Right cardiac atrium (tissue), 5 donors: ENCODE data around the gene EID2. TPM values are rescaled to one million over a fixed set of nuclear protein-coding genes. Genes with fewer than 3 reads are reported as not detected.

Source experiments
- ATAC-seq, 2 donors: fragments of 200-7000 bp; cut with Tn5 transposase; one replicate each; pipeline versions ENCODE4 v1.8.0 to v1.9.1; 2020; ENCODE audit warnings: moderate library complexity in 2 of 2, mild to moderate bottlenecking in 1 of 2
- DNase-seq, 3 donors: peaks; one replicate each; pipeline ENCODE4 v3.0.0-alpha.2; 2020
- H3K27ac ChIP-seq: one replicate; pipeline ENCODE4 v1.5.1; 2013; ENCODE audit warnings: mild to moderate bottlenecking, low read length, control low read depth, moderate library complexity
- H3K27me3 ChIP-seq: one replicate; pipeline ENCODE4 v1.6.1; 2013; ENCODE audit not compliant: control insufficient read depth, insufficient read depth
- H3K4me1 ChIP-seq: one replicate; pipeline ENCODE4 v1.6.1; 2013; ENCODE audit warnings: low read length; ENCODE audit not compliant: control insufficient read depth, insufficient read depth
- H3K4me3 ChIP-seq: one replicate; pipeline ENCODE4 v1.5.1; 2013; ENCODE audit warnings: low read length, control low read depth
- H3K9me3 ChIP-seq: one replicate; pipeline ENCODE4 v1.6.1; 2013; ENCODE audit warnings: low read length; ENCODE audit not compliant: control insufficient read depth
- WGBS: extraction: QIAGEN DNeasy Blood & Tissue Kit; methylation state at CpG from one replicate; pipeline ENCODE4 v1.1.7; 2013; 5-methylcytosine and 5-hydroxymethylcytosine counted together
- intact Hi-C, 4 donors: fragments of 100-400 bp; cut with DNase I; formaldehyde crosslinking; loops; one replicate each; pipeline versions ENCODE4 v1.11.0 to v1.14.0; 2022 to 2023
- polyA plus RNA-seq: library from polyadenylated mRNA; stranded (reverse); fragments of 200-250 nt; gene quantifications from one replicate; pipeline ENCODE4 v1.2.3, GENCODE V29; 2013
- total RNA-seq, 4 donors: library from RNA; stranded (reverse); fragmentation: NEBNext Ultra II Directional; extraction: Animal tissue kit (Norgen Biotek cat#: 25700); gene quantifications; one replicate each; pipeline ENCODE4 v1.2.1, GENCODE V29; 2021
- donor health status: healthy with polysubstance abuse.
- donor health status: DM: no; HTN: yes; CAD: no.
- donor health status: DM: no; HTN: no; CAD: no.
- donor health status: DM: no; HTN: yes; CAD: no; lungs with severe emphysema.
- donor health status: DM: yes; HTN: yes; CAD: no.

The EID2 gene
- total and polyA plus RNA-seq, 5 donors = 12.3 to 15.0 (median 13.6) TPM

DNA sequence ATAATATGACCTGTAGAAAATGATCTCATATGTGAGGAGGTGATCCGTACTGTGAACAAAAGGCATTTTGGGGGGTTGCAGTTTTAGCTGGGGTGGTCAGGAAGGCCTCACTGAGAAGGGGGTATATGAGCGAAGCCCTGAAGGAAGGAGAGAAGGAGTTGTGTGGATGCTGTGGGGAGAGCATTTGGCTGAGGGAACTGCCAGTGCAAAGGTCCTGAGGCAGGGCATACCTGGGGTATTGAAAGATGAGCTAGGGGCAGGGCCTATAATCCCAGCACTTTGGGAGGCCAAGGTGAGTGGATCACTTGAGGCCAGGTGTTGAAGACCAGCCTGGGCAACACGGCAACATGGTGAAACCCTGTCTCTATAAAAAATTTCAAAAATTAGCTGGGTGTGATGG, 22.5 kb downstream of the EID2 start:
- intact Hi-C loops = no loop called here
- H3K9me3 ChIP-seq = no peaks in the 10 kb centered on the region
- no peaks in the 10 kb centered on the region for H3K27me3 ChIP-seq
- no peak overlapping the region for H3K27ac ChIP-seq
- ATAC-seq (no peak), DNase-seq (no peak)
- H3K4me3 ChIP-seq = no peak overlapping the region
- no peaks in the 10 kb centered on the region for H3K4me1 ChIP-seq
- WGBS = 76% methylated on average over 3 of the region's 3 CpGs

DNA sequence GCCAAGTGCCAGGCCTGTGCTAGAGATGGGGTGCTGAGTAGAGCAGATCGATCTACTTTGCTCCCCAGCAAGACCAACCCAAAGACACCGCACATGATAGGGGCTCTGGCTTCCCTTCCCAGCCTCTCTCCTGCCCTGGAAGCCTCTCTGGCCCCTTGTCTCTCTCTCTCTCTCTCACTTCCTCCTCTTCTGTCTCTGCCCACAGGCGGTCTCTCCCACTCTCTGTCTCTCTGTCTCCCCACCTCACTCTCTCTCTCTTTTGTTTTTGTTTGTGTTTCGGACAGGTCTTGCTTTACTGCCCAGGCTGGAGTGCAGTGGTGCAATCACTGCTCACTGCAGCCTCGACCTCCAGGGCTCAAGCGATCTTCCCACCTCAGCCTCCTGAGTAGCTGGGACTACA, 23.7 kb downstream of the EID2 start:
- Histone ChIP-seq H3K4me3 (no peak overlapping the region), H3K4me1 (no peaks in the 10 kb centered on the region), H3K27ac (no peak overlapping the region), H3K27me3 (no peaks in the 10 kb centered on the region), H3K9me3 (no peaks in the 10 kb centered on the region)
- intact Hi-C loops = no loop called here
- ATAC-seq (no peak), DNase-seq (no peak)
- WGBS = 45% methylated on average over 6 of the region's 6 CpGs

DNA sequence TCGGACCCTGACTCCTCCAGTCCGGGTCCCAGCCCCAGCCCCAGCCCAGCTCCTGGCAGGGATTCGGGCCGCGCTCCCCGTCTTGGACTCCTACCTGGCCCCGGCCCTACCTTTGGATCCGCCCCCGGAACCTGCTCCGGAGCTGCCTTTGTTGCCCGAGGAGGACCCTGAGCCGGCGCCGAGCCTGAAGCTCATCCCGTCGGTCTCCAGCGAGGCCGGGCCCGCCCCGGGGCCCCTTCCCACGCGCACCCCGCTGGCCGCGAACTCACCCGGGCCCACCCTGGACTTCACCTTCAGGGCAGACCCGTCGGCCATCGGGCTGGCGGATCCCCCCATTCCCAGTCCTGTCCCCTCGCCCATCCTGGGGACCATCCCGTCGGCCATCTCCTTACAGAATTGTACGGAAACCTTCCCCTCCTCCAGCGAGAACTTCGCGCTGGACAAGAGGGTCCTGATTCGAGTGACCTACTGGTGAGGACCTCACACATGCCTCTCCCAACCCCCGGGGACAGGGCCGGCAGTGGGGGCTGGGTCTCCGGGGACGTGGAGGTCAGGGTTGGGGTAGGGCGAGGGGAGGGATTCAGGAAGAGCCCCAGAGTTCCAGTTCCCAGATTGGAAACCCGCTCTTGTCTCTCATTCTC, 24.3 kb downstream of the EID2 start:
- intact Hi-C loops = no loop called here
- H3K9me3 ChIP-seq = no peaks in the 10 kb centered on the region
- 2% methylated on average over 44 of the region's 44 CpGs for WGBS
- peak in 1 of 2 donors; percentile 21 for ATAC-seq
- H3K27me3 ChIP-seq = no peaks in the 10 kb centered on the region
- H3K27ac ChIP-seq = no peak overlapping the region
- H3K4me3 ChIP-seq = peak overlapping the region; percentile 14
- H3K4me1 ChIP-seq = no peaks in the 10 kb centered on the region
- no peak for DNase-seq

DNA sequence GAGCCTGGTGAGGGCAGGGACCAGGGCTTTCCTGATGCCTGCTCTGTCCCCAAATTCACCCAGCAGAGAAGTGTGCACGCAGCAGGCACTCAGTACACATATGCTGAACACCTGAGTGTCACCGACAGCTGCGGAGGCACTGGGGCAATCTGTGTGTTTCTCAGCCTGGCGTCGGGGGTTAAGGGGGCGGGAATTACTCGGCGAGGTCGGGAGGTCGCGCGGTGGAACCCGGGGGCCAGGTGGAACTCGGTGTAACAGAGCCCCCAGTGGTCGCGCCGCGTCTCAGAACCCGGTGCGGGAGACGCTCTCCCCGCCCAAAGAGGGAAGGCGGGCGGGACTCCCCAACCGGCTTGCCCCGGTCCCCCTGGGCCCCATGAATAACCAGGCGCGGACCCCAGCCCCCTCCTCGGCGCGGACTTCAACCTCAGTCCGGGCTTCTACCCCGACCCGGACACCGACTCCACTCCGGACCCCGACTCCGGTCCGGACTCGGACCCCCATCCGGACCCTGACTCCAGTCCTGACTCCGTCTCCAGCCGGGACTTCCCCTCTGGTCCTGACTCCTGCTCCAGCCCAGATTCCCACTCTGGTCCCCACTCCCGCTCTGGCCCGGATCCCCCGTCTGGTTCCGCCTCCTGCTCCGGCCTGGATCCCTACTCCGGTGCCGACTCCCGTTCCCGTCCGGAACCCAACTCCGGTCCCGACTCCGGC, 25.0 kb downstream of the EID2 start, which contains the start of gene SELENOV:
Gene SELENOV (plus strand): TSS at position 300 of the 711 bp plus-strand sequence. CDS start 74 bp downstream, at position 374.
- Histone ChIP-seq H3K9me3 (no peaks in the 10 kb centered on the region), H3K27ac (no peak within 1 kb of the TSS), H3K4me3 (peak within 1 kb of the TSS; percentile 14), H3K27me3 (no peaks in the 10 kb centered on the region), H3K4me1 (no peaks in the 10 kb centered on the region)
- intact Hi-C loops = no loop called here
- ATAC-seq = peak; percentile 52 to 56
- DNase-seq = peak in 1 of 3 donors; percentile 63
- WGBS = under 1% methylated on average over 56 of the region's 56 CpGs

DNA sequence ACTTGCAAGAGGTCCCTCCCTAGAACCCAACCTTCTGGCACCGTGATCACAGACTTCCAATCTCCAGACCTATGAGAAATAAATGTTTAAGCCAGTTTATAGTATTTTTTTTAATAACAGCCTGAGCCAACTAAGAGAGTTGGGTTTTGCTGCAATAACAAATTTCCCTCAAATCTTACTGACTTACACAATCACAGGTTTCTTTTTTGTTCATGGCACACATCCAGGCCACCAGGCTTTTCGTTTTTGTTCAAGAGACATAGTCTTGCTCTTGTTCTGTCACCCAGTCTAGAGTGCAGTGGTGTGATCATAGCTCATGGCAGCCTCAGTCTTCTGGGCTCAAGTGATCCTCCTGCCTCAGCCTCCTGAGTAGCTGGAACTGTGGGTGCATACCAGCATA, 27.0 kb downstream of the EID2 start:
- Histone ChIP-seq H3K4me1 (no peaks in the 10 kb centered on the region), H3K27ac (no peak overlapping the region), H3K4me3 (no peak overlapping the region), H3K9me3 (no peaks in the 10 kb centered on the region), H3K27me3 (no peaks in the 10 kb centered on the region)
- DNase-seq (no peak), ATAC-seq (no peak)
- WGBS = 47% methylated on average over 2 of the region's 2 CpGs
- intact Hi-C loops = no loop called here

DNA sequence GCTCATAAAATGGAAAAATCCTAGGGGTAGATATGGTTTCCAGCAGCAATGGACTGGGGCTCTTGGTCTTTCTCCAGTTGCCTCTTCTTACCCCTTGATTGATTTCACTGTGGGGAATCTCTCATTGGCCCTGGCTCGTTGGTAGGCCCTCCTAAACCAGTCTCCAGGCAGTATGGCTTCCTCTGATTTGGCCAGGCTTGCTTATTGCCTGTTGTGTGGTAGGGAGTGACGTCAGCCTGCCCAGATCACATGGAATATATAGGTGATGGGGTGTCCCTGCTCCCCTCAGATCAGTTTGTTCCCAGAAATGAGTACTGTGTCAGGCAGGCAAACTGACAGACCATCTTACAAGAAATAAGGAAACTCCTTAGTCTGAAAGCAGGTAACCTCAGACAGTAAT, 30.7 kb downstream of the EID2 start:
- no peak overlapping the region for H3K27ac ChIP-seq
- no peaks in the 10 kb centered on the region for H3K9me3 ChIP-seq
- 66% methylated on average over 2 of the region's 2 CpGs for WGBS
- intact Hi-C loops = no loop called here
- H3K27me3 ChIP-seq = no peaks in the 10 kb centered on the region
- H3K4me1 ChIP-seq = peaks cover 2% of the 10 kb centered on the region
- no peak for DNase-seq
- ATAC-seq = no peak
- H3K4me3 ChIP-seq = no peak overlapping the region

DNA sequence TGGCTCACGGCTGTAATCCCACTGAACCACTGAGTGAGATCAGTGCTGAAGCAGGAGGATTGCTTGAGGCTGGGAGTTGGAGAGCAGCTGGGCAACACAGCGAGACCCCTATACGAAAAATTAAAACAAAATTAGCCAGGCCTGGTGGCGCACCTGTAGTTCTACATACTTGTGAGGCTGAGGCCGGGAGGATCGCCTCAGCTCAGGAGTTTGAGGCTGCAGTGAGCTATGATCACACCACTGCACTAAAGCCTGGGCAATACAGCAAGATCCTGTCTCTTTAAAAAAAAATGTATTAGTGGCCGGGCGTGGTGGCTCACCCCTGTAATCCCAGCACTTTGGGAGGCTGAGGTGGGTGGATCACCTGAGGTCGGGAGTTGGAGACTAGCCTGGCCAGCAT, 31.3 kb downstream of the EID2 start:
- ATAC-seq (no peak), DNase-seq (no peak)
- intact Hi-C loops = no loop called here
- H3K4me3 ChIP-seq = no peak overlapping the region
- H3K27me3 ChIP-seq = no peaks in the 10 kb centered on the region
- peaks cover 2% of the 10 kb centered on the region for H3K4me1 ChIP-seq
- 88% methylated on average over 9 of the region's 9 CpGs for WGBS
- no peaks in the 10 kb centered on the region for H3K9me3 ChIP-seq
- H3K27ac ChIP-seq = no peak overlapping the region

DNA sequence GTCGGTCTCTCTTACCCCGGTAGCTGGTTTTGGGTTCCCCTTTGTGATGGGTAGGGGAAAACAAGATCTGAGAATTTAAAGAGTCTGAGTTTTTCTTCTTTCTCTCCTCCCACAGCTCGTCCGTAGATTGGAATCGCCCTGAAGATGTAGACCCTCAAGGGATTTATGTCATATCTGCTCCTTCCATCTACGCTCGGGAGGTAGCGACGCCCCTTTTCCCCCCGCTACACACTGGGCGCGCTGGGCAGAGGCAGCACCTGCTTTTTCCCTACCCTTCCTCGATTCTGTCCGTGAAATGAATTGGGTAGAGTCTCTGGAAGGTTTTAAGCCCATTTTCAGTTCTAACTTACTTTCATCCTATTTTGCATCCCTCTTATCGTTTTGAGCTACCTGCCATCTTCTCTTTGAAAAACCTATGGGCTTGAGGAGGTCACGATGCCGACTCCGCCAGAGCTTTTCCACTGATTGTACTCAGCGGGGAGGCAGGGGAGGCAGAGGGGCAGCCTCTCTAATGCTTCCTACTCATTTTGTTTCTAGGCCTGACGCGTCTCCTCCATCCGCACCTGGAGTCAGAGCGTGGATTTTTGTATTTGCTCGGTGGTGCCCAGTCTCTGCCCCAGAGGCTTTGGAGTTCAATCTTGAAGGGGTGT, 32.1 kb downstream of the EID2 start:
- DNase-seq = peak in 1 of 3 donors; percentile 12
- intact Hi-C loops = no loop called here
- 44% methylated on average over 24 of the region's 24 CpGs for WGBS
- no peaks in the 10 kb centered on the region for H3K27me3 ChIP-seq
- H3K4me1 ChIP-seq = peaks cover 2% of the 10 kb centered on the region
- ATAC-seq = no peak
- no peaks in the 10 kb centered on the region for H3K9me3 ChIP-seq
- H3K27ac ChIP-seq = no peak overlapping the region
- H3K4me3 ChIP-seq = no peak overlapping the region

DNA sequence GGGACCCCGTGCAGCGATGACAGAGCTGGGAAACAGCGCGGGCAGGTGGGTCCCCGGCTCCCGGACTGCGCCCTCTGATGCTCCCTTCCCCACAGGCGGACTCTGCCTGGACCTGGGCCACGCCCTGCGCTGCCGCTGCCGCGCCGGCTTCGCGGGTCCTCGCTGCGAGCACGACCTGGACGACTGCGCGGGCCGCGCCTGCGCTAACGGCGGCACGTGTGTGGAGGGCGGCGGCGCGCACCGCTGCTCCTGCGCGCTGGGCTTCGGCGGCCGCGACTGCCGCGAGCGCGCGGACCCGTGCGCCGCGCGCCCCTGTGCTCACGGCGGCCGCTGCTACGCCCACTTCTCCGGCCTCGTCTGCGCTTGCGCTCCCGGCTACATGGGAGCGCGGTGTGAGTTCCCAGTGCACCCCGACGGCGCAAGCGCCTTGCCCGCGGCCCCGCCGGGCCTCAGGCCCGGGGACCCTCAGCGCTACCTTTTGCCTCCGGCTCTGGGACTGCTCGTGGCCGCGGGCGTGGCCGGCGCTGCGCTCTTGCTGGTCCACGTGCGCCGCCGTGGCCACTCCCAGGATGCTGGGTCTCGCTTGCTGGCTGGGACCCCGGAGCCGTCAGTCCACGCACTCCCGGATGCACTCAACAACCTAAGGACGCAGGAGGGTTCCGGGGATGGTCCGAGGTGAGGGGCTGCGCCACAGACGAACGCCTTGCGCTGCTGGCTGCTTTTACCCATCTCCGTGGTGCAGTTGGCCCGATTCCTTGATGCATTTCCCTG, 32.8 kb downstream of the EID2 start:
- no peaks in the 10 kb centered on the region for H3K27me3 ChIP-seq
- WGBS = 3% methylated on average over 96 of the region's 96 CpGs
- H3K27ac ChIP-seq = no peak overlapping the region
- DNase-seq (peak; percentile 29 to 65 (median 63)), ATAC-seq (peak; percentile 44 to 57)
- peaks cover 2% of the 10 kb centered on the region for H3K4me1 ChIP-seq
- no peaks in the 10 kb centered on the region for H3K9me3 ChIP-seq
- H3K4me3 ChIP-seq = peak overlapping the region; percentile 40
- intact Hi-C loops = no loop called here

DNA sequence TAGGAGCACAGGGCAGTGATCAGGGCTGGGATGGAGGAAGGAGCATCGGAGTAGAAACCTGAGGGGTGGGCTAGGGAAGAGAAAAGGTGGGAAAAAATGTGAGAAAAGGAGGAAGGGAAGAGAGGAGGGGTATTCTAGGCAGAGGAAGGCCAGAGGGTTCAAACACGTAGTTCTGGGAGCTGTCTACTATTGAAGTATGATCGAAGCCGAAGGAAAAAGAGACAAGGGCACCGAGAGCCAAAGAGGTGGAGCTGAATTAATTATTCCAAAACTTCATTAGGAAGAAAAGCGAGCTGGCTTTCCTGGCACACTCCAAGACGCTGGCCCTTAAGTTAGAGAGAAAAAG, 33.4 kb downstream of the EID2 start:
- Histone ChIP-seq H3K9me3 (no peaks in the 10 kb centered on the region), H3K27me3 (no peaks in the 10 kb centered on the region), H3K4me3 (peak overlapping the region; percentile 40), H3K27ac (no peak overlapping the region), H3K4me1 (peaks cover 2% of the 10 kb centered on the region)
- no peak for ATAC-seq
- no peak for DNase-seq
- WGBS = 53% methylated on average over 7 of the region's 7 CpGs
- intact Hi-C loops = no loop called here
